Neural progenitor cell (in vitro differentiated cells): ENCODE results near the gene ARL2.

Source experiments
- CTCF ChIP-seq: fragments of 200-600 bp; sonication (generic); IDR thresholded peaks from 2 replicates; pipeline ENCODE4 v1.5.1; 2017; ENCODE audit warnings: antibody characterized with exemption, mild to moderate bottlenecking
- EZH2phosphoT487 ChIP-seq: fragments of 200-600 bp; sonication (generic); IDR thresholded peaks from 2 replicates; pipeline ENCODE4 v1.6.1; 2017; ENCODE audit warnings: antibody characterized with exemption

- TF ChIP-seq CTCF (no peak), EZH2phosphoT487 (no peak)
Measured at GRCh38 chr11:65058419-65059054, 44.6 kb downstream of the ARL2 start, which contains the start of gene NAALADL1.
